ENCODE results near the gene NLRP4. TPM values are rescaled to one million over a fixed set of nuclear protein-coding genes. Genes with fewer than 3 reads are reported as not detected.

NLRP4 gene
- total and polyA plus RNA-seq, 2 of the 8 experiments (the other 6 are each of a cell fraction or from before 2014, with no cell fraction given): not detected

- TF ChIP-seq, protein P1, sequence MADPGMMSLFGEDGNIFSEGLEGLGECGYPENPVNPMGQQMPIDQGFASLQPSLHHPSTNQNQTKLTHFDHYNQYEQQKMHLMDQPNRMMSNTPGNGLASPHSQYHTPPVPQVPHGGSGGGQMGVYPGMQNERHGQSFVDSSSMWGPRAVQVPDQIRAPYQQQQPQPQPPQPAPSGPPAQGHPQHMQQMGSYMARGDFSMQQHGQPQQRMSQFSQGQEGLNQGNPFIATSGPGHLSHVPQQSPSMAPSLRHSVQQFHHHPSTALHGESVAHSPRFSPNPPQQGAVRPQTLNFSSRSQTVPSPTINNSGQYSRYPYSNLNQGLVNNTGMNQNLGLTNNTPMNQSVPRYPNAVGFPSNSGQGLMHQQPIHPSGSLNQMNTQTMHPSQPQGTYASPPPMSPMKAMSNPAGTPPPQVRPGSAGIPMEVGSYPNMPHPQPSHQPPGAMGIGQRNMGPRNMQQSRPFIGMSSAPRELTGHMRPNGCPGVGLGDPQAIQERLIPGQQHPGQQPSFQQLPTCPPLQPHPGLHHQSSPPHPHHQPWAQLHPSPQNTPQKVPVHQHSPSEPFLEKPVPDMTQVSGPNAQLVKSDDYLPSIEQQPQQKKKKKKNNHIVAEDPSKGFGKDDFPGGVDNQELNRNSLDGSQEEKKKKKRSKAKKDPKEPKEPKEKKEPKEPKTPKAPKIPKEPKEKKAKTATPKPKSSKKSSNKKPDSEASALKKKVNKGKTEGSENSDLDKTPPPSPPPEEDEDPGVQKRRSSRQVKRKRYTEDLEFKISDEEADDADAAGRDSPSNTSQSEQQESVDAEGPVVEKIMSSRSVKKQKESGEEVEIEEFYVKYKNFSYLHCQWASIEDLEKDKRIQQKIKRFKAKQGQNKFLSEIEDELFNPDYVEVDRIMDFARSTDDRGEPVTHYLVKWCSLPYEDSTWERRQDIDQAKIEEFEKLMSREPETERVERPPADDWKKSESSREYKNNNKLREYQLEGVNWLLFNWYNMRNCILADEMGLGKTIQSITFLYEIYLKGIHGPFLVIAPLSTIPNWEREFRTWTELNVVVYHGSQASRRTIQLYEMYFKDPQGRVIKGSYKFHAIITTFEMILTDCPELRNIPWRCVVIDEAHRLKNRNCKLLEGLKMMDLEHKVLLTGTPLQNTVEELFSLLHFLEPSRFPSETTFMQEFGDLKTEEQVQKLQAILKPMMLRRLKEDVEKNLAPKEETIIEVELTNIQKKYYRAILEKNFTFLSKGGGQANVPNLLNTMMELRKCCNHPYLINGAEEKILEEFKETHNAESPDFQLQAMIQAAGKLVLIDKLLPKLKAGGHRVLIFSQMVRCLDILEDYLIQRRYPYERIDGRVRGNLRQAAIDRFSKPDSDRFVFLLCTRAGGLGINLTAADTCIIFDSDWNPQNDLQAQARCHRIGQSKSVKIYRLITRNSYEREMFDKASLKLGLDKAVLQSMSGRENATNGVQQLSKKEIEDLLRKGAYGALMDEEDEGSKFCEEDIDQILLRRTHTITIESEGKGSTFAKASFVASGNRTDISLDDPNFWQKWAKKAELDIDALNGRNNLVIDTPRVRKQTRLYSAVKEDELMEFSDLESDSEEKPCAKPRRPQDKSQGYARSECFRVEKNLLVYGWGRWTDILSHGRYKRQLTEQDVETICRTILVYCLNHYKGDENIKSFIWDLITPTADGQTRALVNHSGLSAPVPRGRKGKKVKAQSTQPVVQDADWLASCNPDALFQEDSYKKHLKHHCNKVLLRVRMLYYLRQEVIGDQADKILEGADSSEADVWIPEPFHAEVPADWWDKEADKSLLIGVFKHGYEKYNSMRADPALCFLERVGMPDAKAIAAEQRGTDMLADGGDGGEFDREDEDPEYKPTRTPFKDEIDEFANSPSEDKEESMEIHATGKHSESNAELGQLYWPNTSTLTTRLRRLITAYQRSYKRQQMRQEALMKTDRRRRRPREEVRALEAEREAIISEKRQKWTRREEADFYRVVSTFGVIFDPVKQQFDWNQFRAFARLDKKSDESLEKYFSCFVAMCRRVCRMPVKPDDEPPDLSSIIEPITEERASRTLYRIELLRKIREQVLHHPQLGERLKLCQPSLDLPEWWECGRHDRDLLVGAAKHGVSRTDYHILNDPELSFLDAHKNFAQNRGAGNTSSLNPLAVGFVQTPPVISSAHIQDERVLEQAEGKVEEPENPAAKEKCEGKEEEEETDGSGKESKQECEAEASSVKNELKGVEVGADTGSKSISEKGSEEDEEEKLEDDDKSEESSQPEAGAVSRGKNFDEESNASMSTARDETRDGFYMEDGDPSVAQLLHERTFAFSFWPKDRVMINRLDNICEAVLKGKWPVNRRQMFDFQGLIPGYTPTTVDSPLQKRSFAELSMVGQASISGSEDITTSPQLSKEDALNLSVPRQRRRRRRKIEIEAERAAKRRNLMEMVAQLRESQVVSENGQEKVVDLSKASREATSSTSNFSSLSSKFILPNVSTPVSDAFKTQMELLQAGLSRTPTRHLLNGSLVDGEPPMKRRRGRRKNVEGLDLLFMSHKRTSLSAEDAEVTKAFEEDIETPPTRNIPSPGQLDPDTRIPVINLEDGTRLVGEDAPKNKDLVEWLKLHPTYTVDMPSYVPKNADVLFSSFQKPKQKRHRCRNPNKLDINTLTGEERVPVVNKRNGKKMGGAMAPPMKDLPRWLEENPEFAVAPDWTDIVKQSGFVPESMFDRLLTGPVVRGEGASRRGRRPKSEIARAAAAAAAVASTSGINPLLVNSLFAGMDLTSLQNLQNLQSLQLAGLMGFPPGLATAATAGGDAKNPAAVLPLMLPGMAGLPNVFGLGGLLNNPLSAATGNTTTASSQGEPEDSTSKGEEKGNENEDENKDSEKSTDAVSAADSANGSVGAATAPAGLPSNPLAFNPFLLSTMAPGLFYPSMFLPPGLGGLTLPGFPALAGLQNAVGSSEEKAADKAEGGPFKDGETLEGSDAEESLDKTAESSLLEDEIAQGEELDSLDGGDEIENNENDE (IDR thresholded peaks at IDR 0.05; ENCODE audit: insufficient replicate concordance, low read length): no peak
- TF ChIP-seq ZNF274 (IDR thresholded peaks at IDR 0.05; ENCODE audit: borderline replicate concordance, extremely low read depth, low read length) (no peak), SIN3A (conservative IDR thresholded peaks at IDR 0.05 in 1 of 2, IDR thresholded peaks at IDR 0.05 in 1 of 2; ENCODE audit: low read depth in 1 of 2, low read length in 2 of 2) (no peak), RAD21 (IDR thresholded peaks at IDR 0.05 in 1 of 2, conservative IDR thresholded peaks at IDR 0.05 in 1 of 2; ENCODE audit: low read depth in 2 of 2, low read length in 2 of 2) (no peak), NANOG (IDR thresholded peaks at IDR 0.05; ENCODE audit: insufficient read depth, low read depth, low read length, poor library complexity, severe bottlenecking) (no peak), RNF2 (IDR thresholded peaks at IDR 0.05; ENCODE audit: borderline replicate concordance, low read depth, low read length, missing control alignments, poor library complexity, severe bottlenecking) (no peak)
Measured at GRCh38 chr19:55858401-55858800, 22.1 kb downstream of the NLRP4 start (continued).

Measured in H1 (cell line).